ENCODE results near the gene ADRM1.

The ADRM1 gene

DNA sequence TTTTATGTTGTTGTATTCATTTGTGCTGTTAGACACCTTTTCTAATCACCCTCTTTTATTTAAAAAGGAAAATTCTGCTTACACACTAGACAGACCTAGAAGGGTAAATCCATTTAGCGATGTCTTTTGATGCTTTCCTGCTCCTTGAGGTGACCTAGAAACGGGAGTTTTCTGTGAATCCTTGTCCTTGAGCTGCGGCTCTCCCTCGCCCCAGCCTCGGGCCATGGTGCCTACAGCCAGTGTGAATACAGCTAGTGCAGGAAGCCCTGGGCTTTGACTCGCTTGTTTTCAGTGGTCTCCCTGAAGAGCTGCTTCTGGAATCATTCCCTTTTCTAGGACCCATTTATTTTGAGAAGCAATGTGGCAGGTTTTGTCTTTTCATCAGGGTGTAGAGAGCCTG lies 17.6 kb upstream of the ADRM1 start:
- FAIRE-seq (no peak), DNase-seq (ENCODE audit: insufficient read length, low spot score) (no peak)
- TF ChIP-seq POLR2AphosphoS5 (IDR thresholded peaks at IDR 0.05; ENCODE audit: low read depth, low read length), result no peak
- no peak for TF ChIP-seq TAF1 (IDR thresholded peaks at IDR 0.05; ENCODE audit: low read depth, low read length)
- TF ChIP-seq POLR2A (IDR thresholded peaks at IDR 0.05; ENCODE audit: low read depth, low read length), result no peak
- TF ChIP-seq PAX5 (IDR thresholded peaks at IDR 0.05; ENCODE audit: insufficient read depth, low read length, severe bottlenecking), result no peak
- no peak for TF ChIP-seq POU2F2 (IDR thresholded peaks at IDR 0.05; ENCODE audit: low read depth, low read length)
- no peak for TF ChIP-seq SPI1 (IDR thresholded peaks at IDR 0.05; ENCODE audit: low read depth, low read length)

DNA sequence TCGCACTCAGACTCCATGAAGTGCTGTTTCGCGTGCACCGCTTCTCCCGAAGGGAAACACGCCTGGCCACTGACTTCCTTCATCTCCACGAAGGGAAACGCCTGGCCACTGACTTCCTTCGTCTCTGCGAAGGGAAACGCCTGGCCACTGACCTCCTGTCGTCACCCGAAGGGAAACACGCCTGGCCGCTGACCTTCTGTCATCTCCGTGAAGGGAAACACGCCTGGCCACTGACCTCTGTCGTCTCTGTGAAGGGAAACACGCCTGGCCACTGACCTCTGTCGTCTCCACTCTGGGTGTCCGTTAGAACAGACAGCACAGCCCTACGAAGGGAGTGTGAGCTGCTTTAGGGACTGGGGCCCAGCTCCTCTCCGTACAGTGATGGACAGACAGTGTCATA lies 17.1 kb upstream of the ADRM1 start:
- TF ChIP-seq PAX5 (IDR thresholded peaks at IDR 0.05; ENCODE audit: insufficient read depth, low read length, severe bottlenecking) (no peak), POU2F2 (IDR thresholded peaks at IDR 0.05; ENCODE audit: low read depth, low read length) (no peak), SPI1 (IDR thresholded peaks at IDR 0.05; ENCODE audit: low read depth, low read length) (no peak), TAF1 (IDR thresholded peaks at IDR 0.05; ENCODE audit: low read depth, low read length) (no peak), POLR2AphosphoS5 (IDR thresholded peaks at IDR 0.05; ENCODE audit: low read depth, low read length) (no peak), POLR2A (IDR thresholded peaks at IDR 0.05; ENCODE audit: low read depth, low read length) (no peak)
- no peak for FAIRE-seq
- no peak for DNase-seq (ENCODE audit: insufficient read length, low spot score)

DNA sequence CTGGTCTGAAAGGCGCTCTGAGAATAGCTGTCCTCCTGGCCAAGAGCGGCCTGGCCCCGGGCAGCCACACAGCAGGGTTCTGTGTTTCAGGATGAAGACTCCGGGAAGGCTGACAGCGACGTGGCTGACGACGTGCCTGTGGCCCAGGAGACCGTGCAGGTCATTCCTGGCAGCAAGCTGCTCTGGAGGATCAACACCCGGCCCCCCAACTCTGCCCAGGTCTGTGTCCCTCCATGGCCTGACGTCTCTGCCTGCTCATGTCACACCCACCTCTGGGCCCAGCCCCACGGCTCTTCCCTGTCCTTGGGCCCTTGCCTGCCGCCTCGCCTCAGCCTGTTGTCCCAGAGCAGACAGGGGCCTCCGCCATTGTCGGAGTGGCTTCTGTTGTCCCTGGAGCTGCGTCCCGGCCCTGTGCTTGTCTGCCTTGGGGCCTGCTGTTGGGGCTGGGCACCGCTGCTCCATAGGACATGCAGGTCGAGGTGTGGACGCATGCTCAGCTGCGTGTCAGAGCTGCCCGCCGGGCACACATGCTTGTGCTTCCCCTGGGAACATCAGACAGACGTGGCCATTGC lies 16.2 kb upstream of the ADRM1 start:
- TF ChIP-seq POU2F2 (IDR thresholded peaks at IDR 0.05; ENCODE audit: low read depth, low read length) (no peak), TAF1 (IDR thresholded peaks at IDR 0.05; ENCODE audit: low read depth, low read length) (no peak), POLR2AphosphoS5 (IDR thresholded peaks at IDR 0.05; ENCODE audit: low read depth, low read length) (no peak), SPI1 (IDR thresholded peaks at IDR 0.05; ENCODE audit: low read depth, low read length) (no peak), PAX5 (IDR thresholded peaks at IDR 0.05; ENCODE audit: insufficient read depth, low read length, severe bottlenecking) (no peak), POLR2A (IDR thresholded peaks at IDR 0.05; ENCODE audit: low read depth, low read length) (no peak)
- FAIRE-seq (no peak), DNase-seq (ENCODE audit: insufficient read length, low spot score) (no peak)

DNA sequence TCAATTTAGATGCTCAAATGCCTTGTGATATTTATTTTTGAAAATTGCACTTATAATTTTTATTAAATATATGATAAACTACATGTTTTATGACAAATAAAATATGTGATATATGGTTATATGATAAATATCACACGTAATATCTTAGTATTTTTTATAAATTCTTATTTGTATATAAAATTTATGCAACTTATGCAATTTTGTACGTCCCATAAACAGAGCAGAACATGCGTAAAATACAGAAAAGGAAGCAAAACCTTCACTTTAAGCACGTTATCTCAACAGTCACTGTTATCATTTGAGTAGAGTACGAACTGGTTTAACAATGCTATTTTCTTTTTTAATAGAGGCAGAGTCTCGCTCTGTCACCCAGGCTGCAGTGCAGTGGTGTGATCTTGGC lies 15.7 kb upstream of the ADRM1 start:
- no peak for DNase-seq (ENCODE audit: insufficient read length, low spot score)
- FAIRE-seq, result no peak
- TF ChIP-seq TAF1 (IDR thresholded peaks at IDR 0.05; ENCODE audit: low read depth, low read length) (no peak), PAX5 (IDR thresholded peaks at IDR 0.05; ENCODE audit: insufficient read depth, low read length, severe bottlenecking) (no peak), SPI1 (IDR thresholded peaks at IDR 0.05; ENCODE audit: low read depth, low read length) (no peak), POLR2AphosphoS5 (IDR thresholded peaks at IDR 0.05; ENCODE audit: low read depth, low read length) (no peak), POLR2A (IDR thresholded peaks at IDR 0.05; ENCODE audit: low read depth, low read length) (no peak), POU2F2 (IDR thresholded peaks at IDR 0.05; ENCODE audit: low read depth, low read length) (no peak)

- DNase-seq (ENCODE audit: insufficient read length, low spot score) (no peak), FAIRE-seq (no peak)
- TF ChIP-seq POLR2AphosphoS5 (IDR thresholded peaks at IDR 0.05; ENCODE audit: low read depth, low read length) (no peak), SPI1 (IDR thresholded peaks at IDR 0.05; ENCODE audit: low read depth, low read length) (no peak), POLR2A (IDR thresholded peaks at IDR 0.05; ENCODE audit: low read depth, low read length) (no peak), TAF1 (IDR thresholded peaks at IDR 0.05; ENCODE audit: low read depth, low read length) (no peak)
Measured at GRCh38 chr20:62287759-62288534, 14.8 kb upstream of the ADRM1 start.

DNA sequence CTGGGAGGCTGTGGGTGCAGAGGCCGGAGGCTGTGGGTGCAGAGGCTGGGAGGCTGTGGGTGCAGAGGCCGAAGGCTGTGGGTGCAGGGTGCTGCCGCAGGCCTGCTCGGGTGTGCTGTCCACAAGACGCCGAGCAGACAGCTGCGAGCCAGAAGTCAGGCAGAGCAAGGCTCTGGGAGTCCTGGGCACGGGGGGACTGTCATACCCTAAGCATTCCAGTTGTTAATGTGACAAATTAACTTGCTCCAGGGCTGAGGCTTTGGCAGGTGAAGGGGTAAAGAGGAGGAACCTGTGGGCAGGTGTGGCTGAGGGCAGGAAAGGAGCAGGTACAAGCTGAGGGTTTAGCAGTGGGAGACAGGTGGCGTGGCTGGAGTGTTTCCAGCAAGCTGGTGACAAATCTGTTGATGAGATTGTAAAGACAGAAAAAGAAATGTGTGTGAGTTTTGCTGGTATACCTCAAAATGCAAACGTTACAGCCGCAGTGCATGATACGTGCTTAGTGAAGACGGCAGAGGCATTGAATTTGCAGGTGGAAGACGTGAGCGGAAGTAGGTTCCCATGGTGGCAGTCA lies 14.2 kb upstream of the ADRM1 start:
- TF ChIP-seq TAF1 (IDR thresholded peaks at IDR 0.05; ENCODE audit: low read depth, low read length) (no peak), PAX5 (IDR thresholded peaks at IDR 0.05; ENCODE audit: insufficient read depth, low read length, severe bottlenecking) (no peak), POU2F2 (IDR thresholded peaks at IDR 0.05; ENCODE audit: low read depth, low read length) (no peak), POLR2AphosphoS5 (IDR thresholded peaks at IDR 0.05; ENCODE audit: low read depth, low read length) (no peak), POLR2A (IDR thresholded peaks at IDR 0.05; ENCODE audit: low read depth, low read length) (no peak), SPI1 (IDR thresholded peaks at IDR 0.05; ENCODE audit: low read depth, low read length) (no peak)
- no peak for FAIRE-seq

GRCh38 chr20:62289131-62289530 lies 13.7 kb upstream of the ADRM1 start:
- TF ChIP-seq POLR2A (IDR thresholded peaks at IDR 0.05; ENCODE audit: low read depth, low read length) (no peak), PAX5 (IDR thresholded peaks at IDR 0.05; ENCODE audit: insufficient read depth, low read length, severe bottlenecking) (no peak), POLR2AphosphoS5 (IDR thresholded peaks at IDR 0.05; ENCODE audit: low read depth, low read length) (no peak), TAF1 (IDR thresholded peaks at IDR 0.05; ENCODE audit: low read depth, low read length) (no peak), POU2F2 (IDR thresholded peaks at IDR 0.05; ENCODE audit: low read depth, low read length) (no peak), SPI1 (IDR thresholded peaks at IDR 0.05; ENCODE audit: low read depth, low read length) (no peak)
- no peak for FAIRE-seq
- no peak for DNase-seq (ENCODE audit: insufficient read length, low spot score)

More for the DNA sequence above, 14.2 kb upstream of the ADRM1 start:
- no peak for DNase-seq (ENCODE audit: insufficient read length, low spot score)

GRCh38 chr20:62289898-62290297 lies 12.9 kb upstream of the ADRM1 start:
- DNase-seq (ENCODE audit: insufficient read length, low spot score) (no peak), FAIRE-seq (no peak)
- TF ChIP-seq SPI1 (IDR thresholded peaks at IDR 0.05; ENCODE audit: low read depth, low read length) (no peak), POLR2AphosphoS5 (IDR thresholded peaks at IDR 0.05; ENCODE audit: low read depth, low read length) (no peak), PAX5 (IDR thresholded peaks at IDR 0.05; ENCODE audit: insufficient read depth, low read length, severe bottlenecking) (no peak), POLR2A (IDR thresholded peaks at IDR 0.05; ENCODE audit: low read depth, low read length) (no peak), TAF1 (IDR thresholded peaks at IDR 0.05; ENCODE audit: low read depth, low read length) (no peak), POU2F2 (IDR thresholded peaks at IDR 0.05; ENCODE audit: low read depth, low read length) (no peak)

DNA sequence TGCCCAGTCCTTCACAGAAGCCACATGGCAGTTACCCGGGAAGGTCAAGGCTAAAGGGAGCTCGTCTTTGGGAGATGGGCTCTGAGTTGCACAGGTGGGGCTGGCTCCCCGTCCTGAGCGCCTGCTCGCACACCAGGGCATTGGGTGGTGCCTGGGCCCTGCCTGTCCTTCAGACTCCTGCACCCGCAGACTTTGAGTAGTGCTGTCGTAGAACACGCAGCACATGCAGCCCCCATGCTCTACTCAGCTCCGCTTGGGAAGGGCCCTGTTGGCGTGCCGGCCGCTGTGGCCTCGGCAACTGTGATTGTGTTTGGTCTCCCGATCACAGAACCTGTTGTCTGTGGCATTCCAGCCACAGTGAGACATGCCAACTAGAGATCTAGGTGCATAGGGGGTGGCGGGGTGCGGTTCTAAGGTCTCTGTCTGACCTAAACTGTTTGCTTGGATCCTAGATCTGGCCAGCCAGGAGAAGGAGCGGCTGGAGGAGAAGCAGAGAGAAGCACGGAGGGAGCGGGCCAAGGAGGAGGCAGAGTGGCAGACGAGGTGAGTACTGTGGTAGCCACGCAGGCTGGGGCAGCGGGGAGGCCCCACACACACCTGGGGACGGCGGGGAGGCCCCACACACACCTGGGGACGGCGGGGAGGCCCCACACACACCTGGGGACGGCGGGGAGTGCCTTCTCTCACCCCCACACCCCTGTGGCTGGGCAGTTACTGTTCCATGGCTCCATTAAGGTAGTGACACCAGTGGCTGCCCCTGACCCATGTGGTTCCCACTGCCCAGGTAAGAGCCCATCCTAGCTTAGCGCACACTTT lies 11.3 kb upstream of the ADRM1 start:
- TF ChIP-seq PAX5 (IDR thresholded peaks at IDR 0.05; ENCODE audit: insufficient read depth, low read length, severe bottlenecking), result no peak
- TF ChIP-seq POLR2A (IDR thresholded peaks at IDR 0.05; ENCODE audit: low read depth, low read length), result no peak
- no peak for TF ChIP-seq TAF1 (IDR thresholded peaks at IDR 0.05; ENCODE audit: low read depth, low read length)
- no peak for TF ChIP-seq SPI1 (IDR thresholded peaks at IDR 0.05; ENCODE audit: low read depth, low read length)
- TF ChIP-seq POU2F2 (IDR thresholded peaks at IDR 0.05; ENCODE audit: low read depth, low read length), result no peak
- no peak for TF ChIP-seq POLR2AphosphoS5 (IDR thresholded peaks at IDR 0.05; ENCODE audit: low read depth, low read length)
- no peak for FAIRE-seq
- DNase-seq (ENCODE audit: insufficient read length, low spot score), result no peak
